ENCODE measurements around the gene TXNRD2. TPM values are rescaled to one million over a fixed set of nuclear protein-coding genes. Genes with fewer than 3 reads are reported as not detected.

The TXNRD2 gene
- total RNA-seq, 1 experiment from 2014 or later, result 22.9 TPM

- Histone ChIP-seq H2BK20ac (ENCODE audit: low read depth, low read length, poor library complexity, severe bottlenecking) (no peak overlapping the region), H3T11ph (ENCODE audit: low read length) (no peak overlapping the region), H2BK120ac (ENCODE audit: low read depth, low read length, poor library complexity, severe bottlenecking) (no peak overlapping the region), H3K4me1 (ENCODE audit: insufficient read depth, low read length) (no peaks in the 10 kb centered on the region; the same call in 1 of the 2 replicates), H3K56ac (ENCODE audit: insufficient read length, low read depth, low read length) (no peak overlapping the region), H3K79me2 (ENCODE audit: insufficient read depth, low read length) (no peaks in the 10 kb centered on the region), H3K27ac (ENCODE audit: insufficient read length, low read depth, low read length) (no peak overlapping the region), H3K9ac (ENCODE audit: extremely low read depth, insufficient read length, low read length) (no peak overlapping the region), H4K8ac (replicated peaks; ENCODE audit: insufficient read length, low read depth, low read length) (no peak overlapping the region), H3K4me2 (ENCODE audit: insufficient read depth, insufficient read length, low read length) (no peak overlapping the region), H3K4ac (ENCODE audit: low read depth, low read length) (no peak overlapping the region), H3K23ac (ENCODE audit: insufficient read length, low read depth, low read length) (no peak overlapping the region), H3K18ac (ENCODE audit: insufficient read length, low read depth, low read length) (no peak overlapping the region), H3K9me3 (ENCODE audit: control insufficient read depth, low read depth, low read length) (no peaks in the 10 kb centered on the region), H3K79me1 (ENCODE audit: insufficient read depth, low read depth, low read length, poor library complexity, severe bottlenecking) (peaks cover 4% of the 10 kb centered on the region), H3K27me3 (ENCODE audit: insufficient read depth, low read length) (no peaks in the 10 kb centered on the region), H4K20me1 (ENCODE audit: control insufficient read depth, insufficient read depth, insufficient read length) (peaks cover 3% of the 10 kb centered on the region), H3K23me2 (ENCODE audit: insufficient read length, low read depth, low read length, poor library complexity, severe bottlenecking) (no peaks in the 10 kb centered on the region), H4K91ac (ENCODE audit: insufficient read length, low read depth, low read length) (no peak overlapping the region), H2BK15ac (ENCODE audit: low read depth, low read length) (no peak overlapping the region), H4K5ac (ENCODE audit: insufficient read length, low read depth, low read length) (no peak overlapping the region), H2BK12ac (ENCODE audit: insufficient read length, low read depth, low read length) (no peak overlapping the region), H2AK5ac (ENCODE audit: insufficient read length, low read length) (no peak overlapping the region), H2BK5ac (ENCODE audit: insufficient read length, low read length) (no peak overlapping the region), H2AFZ (ENCODE audit: low read length) (no peak overlapping the region), H3K14ac (ENCODE audit: insufficient read depth, low read length) (no peak overlapping the region; the same call in 1 of the 2 replicates)
- no peaks in the 10 kb centered on the region; a peak in 1 of 7 replicates for H3K36me3 Mint-ChIP-seq (ENCODE audit: insufficient read depth in 1 of 3, low read depth in 3 of 3)
- no peak overlapping the region for H3K27ac Mint-ChIP-seq
- TF ChIP-seq CTCF (conservative IDR thresholded peaks at IDR 0.05), result no peak
- H3K4me1 Mint-ChIP-seq, result peaks cover 5 to 20% of the 10 kb centered on the region in 2 experiments; a peak in 3 of 4 replicates
- no peaks in the 10 kb centered on the region; a peak in 1 of 5 replicates for H3K9me3 Mint-ChIP-seq
- DNase-seq, result no peak
- H3K27me3 Mint-ChIP-seq (ENCODE audit: low read depth), result no peaks in the 10 kb centered on the region
- H3K4me3 Mint-ChIP-seq, result peak overlapping the region in 1 of 2 experiments; percentile 29; a peak in 2 of 5 replicates
- WGBS (ENCODE audit: extremely low coverage, insufficient read length, low lambda C conversion rate), result no CpG with 5 or more reads among the region's 18 CpGs
Observed at GRCh38 chr22:19988965-19989724, 47.5 kb upstream of the TXNRD2 start.
